Panc1 (cell line): ENCODE data around the gene TIMM13. TPM values are rescaled to one million over a fixed set of nuclear protein-coding genes. Genes with fewer than 3 reads are reported as not detected.

Source experiments
- ATAC-seq: fragments of 200-7000 bp; cut with Tn5 transposase; 2 replicates; pipeline ENCODE4 v1.9.1; 2020; ENCODE audit warnings: mild to moderate bottlenecking, moderate library complexity
- BruUV-seq: library from RNA; stranded (reverse); fragments of 400-500 nt; replicated peaks from 2 replicates; lab custom pipeline; 2021; lab: Mats Ljungman, UMichigan
- CTCF ChIA-PET: fragments of 300-600 bp; sonication (Branson Sonifier 250); formaldehyde crosslinking; loops from one replicate; lab custom pipeline; 2022; ENCODE audit warnings: antibody characterized with exemption; lab: Charles Lee
- POLR2A ChIA-PET: fragments of 300-600 bp; sonication (Branson Sonifier 250); formaldehyde crosslinking; loops from one replicate; lab custom pipeline; 2022; ENCODE audit warnings: antibody characterized with exemption; lab: Charles Lee
- DNase-seq: peaks from one replicate; pipeline ENCODE4 v3.0.0-alpha.2; 2010; ENCODE audit warnings: low read depth, low spot score
- H3K27ac ChIP-seq: 2 replicates; pipeline ENCODE4 v1.5.1; 2011; ENCODE audit warnings: mild to moderate bottlenecking, low read length, inconsistent platforms
- H3K27me3 ChIP-seq: fragments of 200-500 bp; sonication (Bioruptor generic); 2 replicates; pipeline ENCODE4 v1.6.0; 2014; ENCODE audit warnings: low read length, inconsistent platforms; ENCODE audit not compliant: control insufficient read depth, insufficient read depth
- H3K36me3 ChIP-seq: fragments of 200-500 bp; sonication (Bioruptor generic); 2 replicates; pipeline ENCODE4 v1.5.1; 2014; ENCODE audit warnings: inconsistent platforms, mild to moderate bottlenecking, low read length, moderate library complexity; ENCODE audit not compliant: control insufficient read depth, insufficient read depth
- H3K4me1 ChIP-seq: 2 replicates; pipeline ENCODE4 v1.5.1; 2011; ENCODE audit warnings: inconsistent platforms, mild to moderate bottlenecking, low read length, moderate library complexity; ENCODE audit not compliant: control insufficient read depth, insufficient read depth
- H3K4me3 ChIP-seq, 2 experiments: 2 replicates each; pipeline ENCODE4 v1.5.1; 2011 to 2012; ENCODE audit warnings: low read depth in 2 of 2, low read length in 2 of 2, mild to moderate bottlenecking in 2 of 2, inconsistent platforms in 1 of 2, moderate library complexity in 1 of 2
- H3K9me3 ChIP-seq: fragments of 200-500 bp; sonication (Bioruptor generic); 2 replicates; pipeline ENCODE4 v1.5.1; 2014; ENCODE audit warnings: low read depth, mild to moderate bottlenecking, inconsistent platforms, low read length, moderate library complexity; ENCODE audit not compliant: control insufficient read depth, insufficient read depth
- CTCF ChIP-seq: fragments of 450-650 bp; IDR thresholded peaks from 2 replicates; pipeline ENCODE4 v1.5.1; 2017; ENCODE audit warnings: mild to moderate bottlenecking
- POLR2AphosphoS5 ChIP-seq: IDR thresholded peaks from 2 replicates; pipeline ENCODE4 v1.6.1; 2012; ENCODE audit warnings: mild to moderate bottlenecking, low read depth, low read length, moderate library complexity
- SIN3A ChIP-seq: IDR thresholded peaks from 2 replicates; pipeline ENCODE4 v1.6.1; 2012; ENCODE audit warnings: low read depth, mild to moderate bottlenecking, low read length, moderate library complexity, borderline replicate concordance; ENCODE audit not compliant: insufficient read depth
- TCF7L2 ChIP-seq: IDR thresholded peaks from 2 replicates; pipeline ENCODE4 v1.6.1; 2011; ENCODE audit warnings: mild to moderate bottlenecking, low read depth, low read length, inconsistent platforms
- in situ Hi-C: cut with HindIII; loops from 2 replicates; pipeline ENCODE4 v1.10.0; 2016; ENCODE audit warnings: low sequenced_read_pairs, low pct_unique_long_range_greater_than_20kb
- intact Hi-C: fragments of 100-400 bp; cut with micrococcal nuclease; formaldehyde crosslinking; loops from one replicate; pipeline ENCODE4 v1.10.0; 2022; ENCODE audit not compliant: unreplicated experiment
- total RNA-seq: library from RNA; stranded (reverse); gene quantifications from one replicate; pipeline ENCODE4 v1.2.1, GENCODE V29; 2021; ENCODE audit not compliant: unreplicated experiment
- TF ChIP-seq, protein P1 (sequence below), 2 experiments: IDR thresholded peaks; 2 replicates each; pipeline ENCODE4 v1.6.1; 2011 to 2012; ENCODE audit warnings: low read depth in 2 of 2, control low read depth in 1 of 2, low read length in 1 of 2, mild to moderate bottlenecking in 1 of 2, moderate library complexity in 1 of 2; ENCODE audit not compliant: insufficient read depth in 1 of 2

TIMM13 gene
- total RNA-seq, 1 experiment from 2014 or later = 128 TPM

- in situ Hi-C loops = no loop called here
- ChIA-PET CTCF (interaction anchor here (0.7 kb wide), 1 partner anchor 110 kb away, joined by 4 read pairs; no protein-coding TSS in a partner anchor), POLR2A (interaction anchor here (0.6 kb wide), 1 partner anchor 230 kb away, joined by 11 read pairs; no protein-coding TSS in a partner anchor)
- no TSS peak for BruUV-seq
- intact Hi-C loops = no loop called here
- TF ChIP-seq TCF7L2 = no peak
- TF ChIP-seq POLR2AphosphoS5 = no peak
- no peak for TF ChIP-seq SIN3A
- TF ChIP-seq, protein P1, sequence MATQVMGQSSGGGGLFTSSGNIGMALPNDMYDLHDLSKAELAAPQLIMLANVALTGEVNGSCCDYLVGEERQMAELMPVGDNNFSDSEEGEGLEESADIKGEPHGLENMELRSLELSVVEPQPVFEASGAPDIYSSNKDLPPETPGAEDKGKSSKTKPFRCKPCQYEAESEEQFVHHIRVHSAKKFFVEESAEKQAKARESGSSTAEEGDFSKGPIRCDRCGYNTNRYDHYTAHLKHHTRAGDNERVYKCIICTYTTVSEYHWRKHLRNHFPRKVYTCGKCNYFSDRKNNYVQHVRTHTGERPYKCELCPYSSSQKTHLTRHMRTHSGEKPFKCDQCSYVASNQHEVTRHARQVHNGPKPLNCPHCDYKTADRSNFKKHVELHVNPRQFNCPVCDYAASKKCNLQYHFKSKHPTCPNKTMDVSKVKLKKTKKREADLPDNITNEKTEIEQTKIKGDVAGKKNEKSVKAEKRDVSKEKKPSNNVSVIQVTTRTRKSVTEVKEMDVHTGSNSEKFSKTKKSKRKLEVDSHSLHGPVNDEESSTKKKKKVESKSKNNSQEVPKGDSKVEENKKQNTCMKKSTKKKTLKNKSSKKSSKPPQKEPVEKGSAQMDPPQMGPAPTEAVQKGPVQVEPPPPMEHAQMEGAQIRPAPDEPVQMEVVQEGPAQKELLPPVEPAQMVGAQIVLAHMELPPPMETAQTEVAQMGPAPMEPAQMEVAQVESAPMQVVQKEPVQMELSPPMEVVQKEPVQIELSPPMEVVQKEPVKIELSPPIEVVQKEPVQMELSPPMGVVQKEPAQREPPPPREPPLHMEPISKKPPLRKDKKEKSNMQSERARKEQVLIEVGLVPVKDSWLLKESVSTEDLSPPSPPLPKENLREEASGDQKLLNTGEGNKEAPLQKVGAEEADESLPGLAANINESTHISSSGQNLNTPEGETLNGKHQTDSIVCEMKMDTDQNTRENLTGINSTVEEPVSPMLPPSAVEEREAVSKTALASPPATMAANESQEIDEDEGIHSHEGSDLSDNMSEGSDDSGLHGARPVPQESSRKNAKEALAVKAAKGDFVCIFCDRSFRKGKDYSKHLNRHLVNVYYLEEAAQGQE (IDR thresholded peaks at IDR 0.05; ENCODE audit: insufficient read depth in 1 of 2, low read depth in 2 of 2, low read length in 1 of 2) = no peak
- no peak for TF ChIP-seq CTCF
- ATAC-seq (peak; percentile 69), DNase-seq (no peak)
- peak overlapping the region; percentile 61 for H3K27ac ChIP-seq
- peaks cover 6% of the 10 kb centered on the region; the same call in 1 of the 2 replicates for H3K4me1 ChIP-seq
- no peaks in the 10 kb centered on the region for H3K9me3 ChIP-seq
- no peak overlapping the region for H3K4me3 ChIP-seq
- H3K36me3 ChIP-seq = no peaks in the 10 kb centered on the region
- no peaks in the 10 kb centered on the region for H3K27me3 ChIP-seq
These were observed 41.9 kb upstream of the TIMM13 start for GRCh38 chr19:2469102-2469914.

DNA sequence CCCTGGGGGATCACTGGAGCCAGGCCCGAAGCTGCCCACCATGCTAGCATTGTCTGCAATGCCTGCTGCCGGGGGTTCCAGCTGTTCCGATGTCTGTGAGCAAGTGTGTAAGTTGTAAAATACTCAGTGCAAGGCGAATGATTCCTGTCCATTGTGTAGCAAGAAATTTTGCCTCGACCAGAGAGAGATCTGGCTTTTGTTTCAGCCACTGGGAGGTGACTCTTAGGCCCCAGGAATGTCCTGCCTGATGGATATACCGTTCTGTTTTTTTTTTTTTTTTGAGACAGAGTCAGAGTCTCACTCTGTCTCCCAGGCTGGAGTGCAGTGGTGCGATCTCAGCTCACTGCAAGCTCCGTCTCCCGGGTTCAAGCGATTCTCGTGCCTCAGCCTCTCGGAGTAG lies 41.2 kb upstream of the TIMM13 start:
- Histone ChIP-seq H3K9me3 (no peaks in the 10 kb centered on the region), H3K27ac (no peak overlapping the region), H3K36me3 (no peaks in the 10 kb centered on the region), H3K4me1 (peaks cover 6% of the 10 kb centered on the region; the same call in 1 of the 2 replicates), H3K4me3 (no peak overlapping the region), H3K27me3 (no peaks in the 10 kb centered on the region)
- ChIA-PET CTCF (no interaction called here), POLR2A (interaction anchor here (0.6 to 0.7 kb wide), 2 partner anchors 110 to 230 kb away, joined by 5 to 11 read pairs; no protein-coding TSS in a partner anchor)
- no TSS peak for BruUV-seq
- TF ChIP-seq TCF7L2 (no peak), POLR2AphosphoS5 (no peak), CTCF (no peak), SIN3A (no peak)
- TF ChIP-seq, protein P1 (IDR thresholded peaks at IDR 0.05; ENCODE audit: insufficient read depth in 1 of 2, low read depth in 2 of 2, low read length in 1 of 2) = no peak
- DNase-seq (no peak), ATAC-seq (no peak)
- in situ Hi-C loops (no loop called here), intact Hi-C loops (no loop called here)
